Posterior vena cava (tissue), 2 donors: Measurements from ENCODE around the gene CDK17. TPM values are rescaled to one million over a fixed set of nuclear protein-coding genes. Genes with fewer than 3 reads are reported as not detected.
"Not testable (repeated sequence)": the region's sequence is repeated elsewhere in the genome, so short reads cannot be mapped to it uniquely, and the experiment has no call there.

Source experiments
- DNase-seq: peaks from one replicate; pipeline ENCODE4 v3.0.0-alpha.2; 2020; ENCODE audit warnings: low spot score
- intact Hi-C, 2 donors: fragments of 100-400 bp; cut with DNase I; formaldehyde crosslinking; loops; one replicate each; pipeline versions ENCODE4 v1.14.1 to v1.14.2; 2022 to 2023
- total RNA-seq, 2 donors: library from RNA; stranded (reverse); fragmentation: NEBNext Ultra II Directional; extraction: Animal tissue kit (Norgen Biotek cat#: 25700); gene quantifications; one replicate each; pipeline ENCODE4 v1.2.1, GENCODE V29; 2021
- donor health status: DM: yes; HTN: yes; CAD: no.
- donor health status: DM: yes; HTN: yes; CAD: no.

CDK17 gene
- total RNA-seq, 2 donors from 2014 or later, result 46.4 to 50.1 TPM

DNA sequence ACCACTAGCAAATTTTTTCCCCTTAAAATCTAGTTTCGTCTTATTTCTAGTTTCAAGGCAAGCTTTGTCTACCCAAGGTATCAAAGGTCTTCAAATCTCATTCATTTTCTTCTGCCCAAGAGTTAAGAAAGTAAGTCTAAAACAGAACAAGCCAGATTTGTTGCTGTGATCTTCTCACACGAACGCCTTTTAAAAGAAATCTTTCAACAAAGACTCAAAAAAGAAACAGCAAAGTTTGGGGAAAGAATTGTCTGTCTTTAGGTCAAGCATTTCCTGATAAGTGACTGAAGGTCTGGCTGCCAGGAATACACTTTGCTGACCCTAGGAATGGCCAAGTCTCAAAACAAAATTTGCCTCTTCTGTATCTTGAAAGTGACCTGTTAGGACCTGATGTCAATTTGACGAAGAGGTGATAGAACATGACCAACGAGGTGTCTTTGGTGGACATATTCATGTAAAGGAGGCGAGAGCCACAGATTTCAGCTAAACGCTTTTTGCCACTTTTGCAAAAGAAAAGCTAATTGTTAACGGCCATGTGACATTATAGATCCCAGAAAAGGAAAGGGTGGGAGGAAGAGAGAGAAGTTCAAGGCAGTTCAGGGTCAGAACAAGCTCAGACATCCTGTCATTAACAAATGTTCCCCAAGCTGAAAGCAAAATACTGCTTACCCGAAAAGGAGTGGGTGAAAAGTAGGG is 1.7 kb downstream of the CDK17 start:
- no peak for DNase-seq
- intact Hi-C loops, result loop anchor here (5.0 to 10.0 kb wide), 2 partner anchors 156 to 164 kb away; no protein-coding TSS in a partner anchor

- intact Hi-C loops, result loop anchor here (5.0 to 10.0 kb wide), 2 partner anchors 156 to 163 kb away; no protein-coding TSS in a partner anchor
- DNase-seq, result no peak
Observed at GRCh38 chr12:96397756-96398423, 2.3 kb downstream of the CDK17 start.

DNA sequence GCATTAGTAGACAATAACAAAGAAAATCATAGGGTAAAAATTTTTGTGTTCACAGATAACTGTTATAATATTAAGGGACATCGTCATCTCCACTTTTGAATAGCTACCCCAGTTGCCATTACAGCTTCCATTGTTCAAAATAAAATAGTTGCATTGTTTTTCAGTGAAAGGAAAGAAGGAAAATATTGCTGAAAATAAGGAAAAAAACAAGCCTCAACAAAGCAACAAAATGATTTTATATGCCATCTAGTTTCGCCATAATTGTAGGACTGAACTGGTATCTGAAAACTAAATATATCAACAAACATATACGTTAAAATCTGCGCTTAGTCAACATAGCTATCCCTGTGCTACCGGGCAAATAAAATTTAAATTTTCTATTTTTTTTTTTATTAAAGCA is 3.3 kb downstream of the CDK17 start:
- DNase-seq, result no peak
- intact Hi-C loops, result loop anchor here (5.0 to 10.0 kb wide), 2 partner anchors 155 to 162 kb away; no protein-coding TSS in a partner anchor

DNA sequence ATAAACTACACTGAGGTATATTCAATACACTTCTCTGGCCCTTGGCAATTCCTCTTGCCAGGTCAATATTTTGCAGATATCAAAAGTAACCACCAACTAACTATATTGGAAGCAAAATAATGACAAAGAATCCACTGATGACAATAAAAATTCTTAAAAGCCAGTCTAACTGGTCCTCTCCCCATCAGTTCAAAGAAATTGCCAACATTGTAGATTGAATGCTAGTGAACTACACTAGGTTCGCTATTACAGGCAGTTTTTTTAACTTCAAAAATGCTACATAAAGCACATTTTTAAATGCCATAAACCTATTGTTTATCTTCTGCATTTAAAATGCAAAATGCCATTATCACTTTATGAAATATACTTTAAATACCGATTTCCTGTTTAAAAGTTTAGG is 4.0 kb downstream of the CDK17 start:
- DNase-seq, result no peak
- intact Hi-C loops, result loop anchor here (5.0 to 10.0 kb wide), 2 partner anchors 154 to 161 kb away; no protein-coding TSS in a partner anchor

DNA sequence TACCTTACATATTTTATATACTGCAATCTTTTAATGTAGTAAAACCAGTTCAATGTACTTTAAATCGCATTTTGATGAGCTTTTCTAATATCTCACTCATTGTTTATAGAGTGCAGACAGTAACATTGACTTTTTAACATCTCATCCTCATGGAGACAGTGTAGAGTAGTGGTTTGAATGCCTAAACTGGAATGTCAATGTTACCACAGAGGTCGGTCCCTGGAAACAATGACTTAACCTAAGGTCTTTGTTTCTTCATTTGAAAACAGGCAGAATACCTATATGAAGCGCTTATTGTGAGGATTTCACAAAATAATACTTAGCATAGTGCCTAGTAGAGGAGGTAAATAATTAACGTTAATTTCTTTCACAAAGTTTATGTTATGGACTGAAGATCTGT is 5.0 kb downstream of the CDK17 start:
- intact Hi-C loops, result loop anchor here (5.0 to 10.0 kb wide), 2 partner anchors 153 to 160 kb away; no protein-coding TSS in a partner anchor
- no peak for DNase-seq

DNA sequence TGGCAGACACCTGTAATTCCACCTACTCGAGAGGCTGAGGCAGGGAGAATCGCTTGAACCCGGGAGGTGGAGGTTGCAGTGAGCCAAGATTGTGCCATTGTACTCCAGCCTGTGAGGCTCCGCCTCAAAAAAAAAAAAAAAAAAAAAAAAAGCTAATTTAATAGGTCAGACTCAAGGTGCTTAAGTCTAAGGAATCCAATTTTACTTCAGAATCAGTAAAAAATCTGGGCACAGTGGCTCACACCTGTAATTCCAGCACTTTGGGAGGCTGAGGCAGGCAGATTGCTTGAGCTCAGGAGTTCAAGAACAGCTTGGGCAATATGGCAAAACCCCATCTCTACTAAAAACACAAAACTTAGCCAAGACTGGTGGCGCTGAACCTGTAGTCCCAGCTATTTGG is 7.0 kb downstream of the CDK17 start:
- intact Hi-C loops, result loop anchor here in 1 of 2 donors (10.0 kb wide), 1 partner anchor 158 kb away; no protein-coding TSS in a partner anchor

DNA sequence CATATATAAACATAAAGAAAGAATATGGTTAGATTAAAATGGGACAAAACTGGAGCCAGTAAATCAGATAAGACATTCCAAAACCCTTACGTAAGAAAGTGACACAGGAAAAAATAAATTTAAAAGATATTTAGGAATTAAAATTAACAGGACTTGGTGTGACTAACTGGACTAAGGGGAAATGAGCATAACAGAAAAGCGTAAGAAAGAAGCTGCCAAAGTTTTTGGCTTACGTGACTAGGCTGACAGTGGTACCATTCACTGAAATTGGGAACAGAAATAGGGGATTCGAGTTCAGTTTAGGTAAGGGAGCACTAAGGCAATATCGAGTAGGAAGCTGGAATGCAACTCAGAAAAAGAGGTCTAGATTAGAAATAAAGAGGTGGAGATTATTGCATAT is 7.8 kb downstream of the CDK17 start:
- DNase-seq, result no peak
- intact Hi-C loops, result loop anchor here in 1 of 2 donors (10.0 kb wide), 1 partner anchor 158 kb away; no protein-coding TSS in a partner anchor

More for the DNA sequence above, 7.0 kb downstream of the CDK17 start:
- DNase-seq, result not testable (repeated sequence)

DNA sequence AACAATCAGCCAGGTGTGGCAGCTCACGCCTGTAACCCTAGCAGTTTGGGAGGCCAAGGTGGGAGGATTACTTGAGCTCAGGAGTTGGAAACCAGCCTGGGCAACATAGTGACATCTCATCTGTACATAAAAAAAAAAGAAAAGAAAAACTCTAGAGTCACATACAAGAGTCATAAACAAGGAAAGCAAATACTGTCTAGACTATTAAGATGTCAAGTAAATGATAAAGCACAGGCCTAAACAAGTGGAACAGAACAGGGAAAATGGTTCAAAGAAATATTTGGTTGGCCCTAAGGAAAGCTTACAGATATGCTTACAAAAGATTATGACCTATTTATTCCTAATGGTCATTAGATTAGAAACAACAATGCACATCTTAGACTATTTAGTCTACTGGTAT is 12.3 kb downstream of the CDK17 start:
- no peak for DNase-seq

DNA sequence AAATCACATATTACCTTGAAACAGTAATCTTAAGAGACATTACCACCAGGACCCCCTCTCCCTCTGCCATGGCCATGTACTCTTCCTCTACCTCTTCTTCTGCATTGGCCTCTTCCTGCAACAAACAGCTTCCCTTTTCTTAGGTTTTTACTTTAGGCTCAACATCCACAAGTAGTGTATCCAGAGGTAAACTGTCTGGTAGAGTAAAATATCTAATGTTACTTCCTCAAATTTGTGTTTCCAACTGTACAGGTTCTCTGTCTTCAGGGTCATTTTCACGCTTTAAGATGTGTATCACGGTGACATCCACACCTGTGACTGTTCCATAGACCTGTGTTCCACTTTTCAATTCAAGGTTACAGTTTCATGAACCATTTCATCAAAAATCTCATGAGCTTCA is 13.4 kb downstream of the CDK17 start:
- DNase-seq, result no peak
- intact Hi-C loops, result no loop called here

More for the DNA sequence above, 12.3 kb downstream of the CDK17 start:
- intact Hi-C loops, result no loop called here

- intact Hi-C loops, result no loop called here
- DNase-seq, result no peak
Observed at GRCh38 chr12:96383991-96384390, 16.2 kb downstream of the CDK17 start.

- no peak for DNase-seq
- intact Hi-C loops, result no loop called here
Observed at GRCh38 chr12:96383371-96383770, 16.9 kb downstream of the CDK17 start.

GRCh38 chr12:96379743-96380142 is 20.5 kb downstream of the CDK17 start:
- DNase-seq, intact Hi-C loops: not testable (repeated sequence)

DNA sequence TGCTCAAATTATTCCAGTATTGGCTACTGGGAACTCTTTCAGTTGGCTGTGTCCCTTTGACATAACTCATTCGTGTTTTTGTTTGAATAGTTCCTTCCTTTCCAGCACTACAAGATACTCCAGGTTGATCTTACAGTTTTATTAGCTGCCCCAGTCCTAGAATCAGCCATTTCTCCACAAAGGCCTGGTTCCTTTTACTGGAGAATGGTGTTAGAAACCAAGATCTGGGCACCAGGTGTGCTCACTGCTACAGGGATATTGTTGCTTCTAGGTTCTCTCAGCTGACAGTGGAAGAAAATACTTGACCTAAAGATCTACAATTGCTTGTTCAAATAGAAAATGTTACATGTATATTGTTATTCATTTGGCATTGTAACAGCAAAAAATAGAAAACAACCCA is 21.9 kb downstream of the CDK17 start:
- no peak for DNase-seq
- intact Hi-C loops, result no loop called here

DNA sequence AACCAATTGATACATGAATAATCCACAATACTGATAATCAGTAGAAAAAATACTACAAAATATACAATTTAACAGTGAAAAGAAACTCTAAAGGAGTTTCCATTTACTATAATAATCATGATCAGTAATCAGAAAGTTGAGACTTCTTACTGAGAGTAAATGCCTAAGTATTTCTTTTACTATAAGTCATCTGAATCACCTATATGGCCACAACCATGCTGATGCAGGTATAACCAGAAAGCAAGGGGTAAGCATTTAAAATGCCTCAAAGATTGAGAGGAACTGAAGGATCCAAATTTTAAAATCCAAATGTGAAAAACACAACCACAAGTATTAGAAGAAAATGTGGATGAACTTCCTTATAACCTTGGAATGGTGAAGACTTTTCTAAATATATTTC is 23.4 kb downstream of the CDK17 start:
- no peak for DNase-seq
- intact Hi-C loops, result no loop called here

GRCh38 chr12:96375841-96376604 is 24.2 kb downstream of the CDK17 start:
- intact Hi-C loops, result no loop called here
- no peak for DNase-seq

GRCh38 chr12:96375170-96375569 is 25.1 kb downstream of the CDK17 start:
- DNase-seq, result no peak
- intact Hi-C loops, result no loop called here

DNA sequence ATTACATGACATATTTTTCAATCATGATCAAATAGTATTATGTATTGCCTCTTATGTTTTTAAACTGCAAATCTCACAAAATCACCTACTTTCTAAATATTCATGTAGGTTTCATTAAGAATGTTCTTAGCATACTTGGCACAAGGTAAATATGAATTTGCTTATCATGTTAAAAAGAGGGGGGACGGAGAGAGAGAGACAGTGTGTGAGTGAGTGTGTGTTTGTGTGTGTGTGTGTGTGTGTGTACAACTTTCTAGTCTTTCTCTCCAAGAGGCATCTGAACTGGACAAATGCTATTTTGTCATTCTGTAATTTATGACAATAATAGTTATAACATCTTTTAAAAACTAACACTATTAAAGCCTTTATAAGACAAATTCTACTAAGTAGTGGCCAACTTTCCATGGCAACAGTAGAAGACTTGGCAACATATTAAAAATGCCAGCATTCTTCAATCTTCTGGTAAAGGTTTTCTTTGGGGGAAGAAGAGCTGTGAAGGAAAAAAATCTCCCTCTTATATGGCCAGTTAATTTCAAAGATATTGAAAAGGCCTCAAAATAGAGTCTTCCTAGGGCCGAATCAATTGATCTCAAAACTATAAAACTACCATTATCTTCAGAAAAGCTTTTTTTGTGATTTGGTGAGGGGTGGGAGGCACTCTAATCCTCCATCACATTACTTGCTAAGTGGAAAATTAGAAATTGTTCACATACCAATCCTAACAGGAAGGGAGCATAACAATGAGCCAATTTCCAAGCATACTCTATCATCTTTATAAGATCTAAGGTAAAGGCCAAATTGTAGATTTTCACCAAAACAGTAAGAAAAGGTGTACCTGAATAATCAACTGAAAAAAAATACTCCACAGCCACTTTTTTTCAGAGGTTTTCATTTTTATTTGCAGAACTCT is 28.2 kb downstream of the CDK17 start:
- intact Hi-C loops, result no loop called here
- no peak for DNase-seq

- intact Hi-C loops, result no loop called here
- DNase-seq, result no peak
Observed at GRCh38 chr12:96371138-96371789, 29.0 kb downstream of the CDK17 start.
